NCI-H2029 treated with DMSO at 0.1 percent for 48 hours (cell line): ENCODE data around the gene P2RY11.

Source experiments
- DNase-seq: peaks from one replicate; lab custom pipeline; 2025; lab: John Stamatoyannopoulos, UW

The P2RY11 gene

DNA sequence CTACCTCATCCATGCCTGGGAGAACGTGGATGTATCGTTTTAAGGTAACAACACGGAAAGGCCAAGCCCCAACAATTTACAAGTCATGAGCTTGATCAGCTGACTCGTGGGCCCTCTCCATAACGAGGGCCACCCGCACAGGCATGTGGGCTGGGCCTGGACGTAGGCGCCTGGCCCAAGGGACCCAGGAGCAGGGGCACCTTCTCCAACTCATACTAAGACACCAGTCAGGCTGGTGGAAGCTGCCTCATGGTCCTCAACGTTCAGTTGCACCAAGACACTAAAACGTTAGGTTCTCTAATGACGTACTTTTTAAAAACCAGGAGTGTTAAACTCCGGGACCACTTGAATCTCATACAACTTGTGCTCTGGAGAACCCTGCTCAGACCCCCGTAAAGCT is 30.0 kb downstream of the P2RY11 start:
- no peak for DNase-seq

DNA sequence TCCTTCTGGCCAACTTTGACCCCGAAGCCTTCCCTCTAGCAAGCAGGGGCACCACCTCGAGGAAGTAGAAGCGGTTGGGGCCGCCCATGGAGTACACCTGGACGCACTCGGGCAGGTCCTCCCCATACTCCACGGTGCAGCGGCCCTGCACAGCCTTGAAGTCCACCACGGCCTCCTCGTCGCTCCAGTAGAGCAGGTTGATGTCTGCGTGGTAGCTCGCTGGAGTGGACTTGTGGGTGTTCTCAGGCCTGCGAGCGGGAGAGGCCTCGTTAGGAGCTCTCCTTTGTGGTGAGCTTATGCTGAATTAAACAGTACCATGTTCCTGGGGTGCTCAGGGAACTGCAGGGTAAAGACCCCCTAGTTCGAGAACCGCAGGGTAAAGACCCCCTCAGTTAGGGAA is 30.5 kb downstream of the P2RY11 start:
- DNase-seq, result no peak

DNA sequence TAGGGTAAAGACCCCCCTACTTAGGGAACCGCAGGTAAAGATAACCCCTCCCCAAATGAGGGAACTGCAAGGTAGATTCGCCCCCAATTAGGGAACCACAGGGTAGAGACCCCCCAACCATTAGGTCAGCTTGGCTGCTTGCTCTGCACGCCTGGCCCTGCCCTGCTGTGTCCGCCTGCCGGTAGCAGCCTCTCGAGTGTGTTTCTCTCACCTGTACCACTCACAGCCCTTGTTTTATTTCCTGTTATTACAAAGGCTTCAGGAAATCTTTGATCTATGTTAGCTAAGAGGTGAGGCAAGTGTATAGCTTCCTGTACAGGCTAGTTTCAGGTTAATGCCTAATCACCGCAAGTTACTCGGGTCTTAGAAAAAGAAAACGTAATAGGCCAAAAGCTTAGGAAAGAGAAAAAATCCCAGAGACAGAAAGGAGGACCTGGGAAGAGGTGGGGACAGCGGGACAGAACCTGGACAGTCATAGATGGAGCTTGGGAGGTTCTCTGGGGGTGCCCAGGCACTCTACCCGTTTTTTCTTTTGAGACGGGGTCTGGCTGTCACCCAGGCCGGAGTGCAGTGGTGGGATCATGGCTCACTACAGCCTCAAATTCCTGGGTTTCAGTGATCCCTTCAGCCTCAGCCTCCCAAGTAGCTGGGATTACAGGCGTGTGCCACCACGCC is 31.3 kb downstream of the P2RY11 start:
- DNase-seq, result no peak

DNA sequence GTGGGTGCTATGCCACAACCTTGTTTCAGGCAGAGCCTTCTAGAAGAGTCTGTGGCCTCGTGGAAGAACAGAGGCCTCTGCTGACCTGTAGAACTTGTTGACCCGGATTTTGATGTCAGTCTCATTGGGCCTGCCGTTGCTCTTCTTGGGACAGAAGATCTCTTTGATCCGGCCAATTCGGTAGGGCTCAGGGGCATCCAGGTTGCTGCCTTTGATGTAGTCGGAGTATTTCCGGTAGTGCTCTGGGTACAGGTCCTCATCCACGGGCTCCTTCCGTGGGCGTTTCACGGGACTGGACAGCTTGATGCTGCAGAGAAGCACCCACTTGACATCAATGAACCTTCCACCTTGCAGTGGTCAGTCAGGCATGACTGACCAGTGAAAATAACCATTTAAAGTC is 32.2 kb downstream of the P2RY11 start:
- no peak for DNase-seq

DNA sequence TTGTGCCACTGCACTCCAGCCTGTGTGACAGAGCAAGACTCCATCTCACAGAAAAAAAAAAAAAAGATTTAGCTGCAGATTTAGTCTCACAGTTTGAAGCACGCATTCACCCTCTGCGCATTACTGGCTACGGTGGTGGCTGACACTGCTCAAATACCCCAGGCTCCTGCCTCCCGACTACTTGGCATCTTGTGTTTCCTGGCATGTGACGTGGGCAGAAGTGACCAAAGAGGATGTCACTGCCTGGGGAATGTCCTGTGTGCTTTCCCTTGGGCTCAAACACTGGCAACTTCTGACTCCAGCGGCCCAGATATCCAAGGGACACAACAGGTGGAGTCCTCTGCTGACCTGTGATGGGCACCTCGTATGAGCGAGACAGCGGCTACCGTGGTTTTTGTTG is 32.9 kb downstream of the P2RY11 start:
- DNase-seq, result no peak

DNA sequence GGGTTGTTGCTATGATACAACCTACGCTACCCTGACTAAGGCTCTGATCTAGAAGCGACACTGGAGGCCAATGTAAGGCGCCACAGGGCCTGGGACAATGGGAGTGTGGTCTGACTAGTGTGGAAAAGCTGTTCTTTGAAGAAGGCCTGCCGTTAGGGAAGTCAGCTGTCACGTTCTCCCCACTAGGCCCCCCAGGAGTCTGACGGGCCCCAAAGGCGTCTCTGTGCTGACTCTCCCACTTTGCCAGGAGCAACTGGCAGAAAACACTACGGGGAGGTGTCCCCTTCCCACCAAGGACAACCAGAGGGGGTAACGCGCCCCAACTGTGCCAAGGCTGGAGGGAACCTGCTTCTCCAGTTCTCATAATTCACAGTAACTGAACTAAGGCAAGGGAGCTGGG is 33.5 kb downstream of the P2RY11 start:
- no peak for DNase-seq

DNA sequence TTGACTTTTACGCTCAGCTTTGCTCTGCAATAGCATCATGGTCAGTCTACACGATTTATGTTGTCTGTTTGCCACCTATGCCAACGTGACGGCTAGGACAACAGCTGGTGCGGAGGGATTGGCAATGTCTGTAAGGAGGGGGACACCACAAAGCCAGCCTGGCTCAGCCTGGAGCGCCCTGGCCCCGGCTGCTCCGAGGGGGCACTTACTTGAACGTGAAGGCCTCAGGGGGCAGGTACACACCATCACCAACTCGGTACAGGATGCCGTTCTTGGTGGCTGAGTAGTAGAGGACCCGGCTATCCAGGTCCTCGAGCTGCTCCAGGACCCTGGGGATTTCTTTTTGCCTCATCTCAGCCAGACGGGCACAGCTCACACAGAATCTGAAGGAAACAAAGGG is 34.6 kb downstream of the P2RY11 start:
- DNase-seq, result no peak

DNA sequence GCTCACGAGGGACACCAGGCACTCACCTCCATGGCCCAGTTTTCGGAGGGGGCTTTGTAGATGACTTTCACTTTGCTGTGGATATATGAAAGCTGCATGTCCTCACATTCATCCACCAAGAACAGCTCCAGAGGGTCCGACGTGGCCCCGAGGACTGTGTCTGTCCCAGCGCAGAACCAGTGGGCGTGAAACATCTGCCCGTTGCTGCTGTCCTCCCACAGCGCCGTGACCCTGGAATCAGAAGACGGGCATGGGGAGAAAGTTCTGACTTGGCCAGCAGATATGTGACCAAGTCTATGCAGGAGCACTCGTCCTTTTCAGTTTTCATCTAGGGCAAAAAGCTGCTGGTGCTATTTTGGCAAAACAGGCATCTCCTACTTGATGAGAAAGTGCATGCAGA is 37.9 kb downstream of the P2RY11 start:
- DNase-seq, result no peak

DNA sequence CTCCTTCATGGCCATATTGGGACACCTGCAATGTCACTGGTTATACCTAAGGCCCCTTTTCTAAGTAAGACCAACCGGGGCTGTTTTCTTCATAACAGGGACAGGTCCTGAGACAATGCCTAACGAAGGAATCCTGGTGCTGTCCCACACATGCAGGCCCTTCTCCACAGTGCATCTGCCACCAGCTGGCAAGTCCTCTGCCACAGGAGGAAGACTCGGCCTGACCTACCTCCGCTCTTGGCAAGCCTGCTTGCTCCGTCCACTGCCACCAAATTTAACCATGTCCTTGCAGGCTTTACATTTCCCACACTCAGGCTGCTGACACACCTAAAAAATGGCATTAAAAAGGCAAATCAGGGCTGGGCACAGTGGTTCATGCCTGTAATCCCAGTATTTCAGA is 40.0 kb downstream of the P2RY11 start:
- DNase-seq, result no peak

DNA sequence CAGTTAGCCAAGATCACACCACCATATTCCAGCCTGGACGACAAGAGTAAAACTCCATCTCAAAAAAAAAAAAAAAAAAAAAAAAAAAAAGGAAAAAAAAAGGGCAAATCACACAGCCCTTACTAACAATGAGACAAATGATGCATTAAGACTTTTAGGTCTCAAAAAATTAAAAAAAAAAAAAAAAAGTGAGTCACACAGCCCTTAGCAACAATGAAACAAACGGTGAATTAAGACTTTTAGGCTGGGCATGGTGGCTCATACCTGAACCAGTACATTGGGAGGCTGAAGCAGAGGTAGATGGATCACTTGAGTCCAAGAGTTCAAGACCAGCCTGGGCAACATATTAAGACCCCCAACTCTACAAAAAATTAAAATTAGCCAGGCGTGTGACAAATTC is 40.6 kb downstream of the P2RY11 start:
- no peak for DNase-seq

DNA sequence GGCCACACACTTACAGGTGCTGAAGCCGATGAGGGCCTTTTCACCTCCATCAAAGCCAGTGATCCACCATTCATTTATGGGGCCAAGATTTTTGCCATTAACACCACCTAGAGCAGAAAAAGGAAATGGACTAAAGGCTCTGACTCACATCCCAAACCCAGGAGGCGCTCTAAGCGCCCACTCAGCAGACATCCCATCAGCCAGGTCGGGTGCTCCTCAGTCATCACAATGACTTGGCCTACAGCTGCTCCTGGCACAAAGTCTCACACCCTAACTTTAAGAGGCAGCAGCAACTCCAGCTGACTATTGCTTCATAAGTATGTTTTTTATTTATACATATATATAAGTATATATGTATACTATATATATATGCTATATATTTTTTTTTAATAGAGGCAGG is 44.3 kb downstream of the P2RY11 start:
- DNase-seq, result no peak

DNA sequence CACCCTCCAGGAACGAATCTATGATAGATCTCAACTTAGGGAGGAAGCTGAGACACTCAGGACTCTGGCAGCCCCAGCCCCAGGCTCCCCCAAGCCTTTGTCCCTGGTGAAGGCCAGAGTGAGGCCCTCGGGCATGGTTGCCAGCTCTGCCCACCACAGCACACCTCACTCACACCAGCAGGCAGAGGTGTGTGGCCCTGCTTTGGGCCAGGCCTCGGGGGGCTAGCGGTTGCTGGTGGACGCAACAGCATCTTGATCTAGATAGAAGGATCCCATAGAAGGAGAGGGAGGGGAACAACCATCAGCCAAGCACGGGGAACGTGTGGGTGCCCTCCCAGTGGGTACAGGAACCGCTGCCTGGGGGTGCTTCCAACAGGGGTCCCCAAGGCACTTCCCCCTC is 46.6 kb downstream of the P2RY11 start:
- no peak for DNase-seq

DNA sequence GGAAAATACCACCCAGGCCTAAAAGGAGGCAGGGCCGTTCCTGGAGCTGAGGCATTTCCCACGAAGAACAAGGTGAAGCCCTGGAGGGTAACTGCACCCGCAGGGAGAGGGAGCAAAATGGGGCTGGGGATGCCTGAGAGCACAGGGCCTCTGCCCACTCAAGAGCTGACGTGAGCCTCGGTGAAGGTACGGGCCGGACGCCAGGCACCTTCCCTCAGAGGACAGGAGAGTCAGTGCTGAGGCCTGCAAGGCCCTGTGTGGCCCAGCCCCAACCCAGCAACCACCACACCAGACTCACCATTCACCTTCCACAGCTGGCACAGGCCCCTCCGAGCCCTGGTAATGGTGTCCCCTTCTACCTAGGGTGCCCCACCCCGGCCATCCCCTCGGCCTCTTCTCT is 47.0 kb downstream of the P2RY11 start:
- no peak for DNase-seq

DNA sequence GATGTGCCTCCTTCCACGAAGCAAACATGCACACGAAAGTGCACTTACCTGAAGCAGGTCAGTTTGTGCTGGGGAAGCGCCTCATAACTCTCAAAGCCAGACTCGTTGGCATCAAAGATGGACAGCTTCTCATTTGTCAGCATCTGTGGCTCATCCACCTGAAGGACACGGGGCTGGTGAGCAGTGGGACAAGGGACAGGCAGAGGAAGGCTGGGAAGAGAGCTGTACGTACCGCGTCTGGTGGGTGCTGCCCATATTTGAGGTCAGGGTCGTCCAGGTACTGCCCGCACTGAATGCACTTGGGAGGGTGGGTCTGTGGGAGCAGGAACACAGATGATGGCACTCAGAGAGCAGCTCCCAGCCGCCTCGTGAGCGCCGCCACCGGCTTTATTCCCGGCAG is 48.1 kb downstream of the P2RY11 start:
- no peak for DNase-seq

DNA sequence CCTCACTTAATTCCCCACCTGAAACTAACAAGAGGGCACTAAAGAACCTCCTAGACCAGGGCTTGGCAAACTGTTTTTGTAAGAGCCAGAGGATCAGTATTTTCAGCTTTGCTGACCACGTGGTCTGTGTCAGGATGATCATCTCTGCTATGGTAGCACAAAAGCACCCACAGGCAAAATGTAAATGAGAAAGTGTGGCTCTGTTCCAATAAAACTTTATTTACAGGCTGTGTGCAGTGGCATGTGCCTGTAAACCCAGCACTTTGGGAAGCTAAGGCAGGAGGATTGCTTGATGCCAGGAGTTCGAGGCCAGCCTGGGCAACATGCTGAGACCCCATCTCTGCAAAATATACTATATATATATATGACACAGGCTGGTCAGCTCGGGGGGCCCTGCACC is 52.0 kb downstream of the P2RY11 start:
- no peak for DNase-seq
